Prostate gland (tissue), 2 donors: Measurements from ENCODE around the gene SYNM. TPM values are rescaled to one million over a fixed set of nuclear protein-coding genes. Genes with fewer than 3 reads are reported as not detected.
A peak's percentile ranks its signal among the peaks of the same experiment; 100 is the strongest.

Experiments
- DNase-seq: peaks from one replicate; pipeline ENCODE4 v3.0.0-alpha.2; 2019; ENCODE audit warnings: low spot score
- H3K27ac ChIP-seq, 2 donors: fragments of 200-600 bp; sonication (generic); 2 replicates each; pipeline ENCODE4 v1.5.1; 2017 to 2019
- H3K27me3 ChIP-seq: fragments of 200-600 bp; sonication (generic); replicated peaks from 2 replicates; pipeline ENCODE4 v1.5.1; 2019; ENCODE audit not compliant: insufficient read depth
- H3K36me3 ChIP-seq, 2 donors: fragments of 200-600 bp; sonication (generic); 1 replicate in 1 of 2; 2 replicates in 1 of 2; pipeline versions ENCODE4 v1.5.1 to v1.8.1; 2017 to 2019
- H3K4me1 ChIP-seq: fragments of 200-600 bp; sonication (generic); replicated peaks from 2 replicates; pipeline ENCODE4 v1.5.1; 2019
- H3K4me3 ChIP-seq, 2 donors: fragments of 200-600 bp; sonication (generic); 2 replicates each; pipeline ENCODE4 v1.5.1; 2017 to 2019
- H3K9me3 ChIP-seq: fragments of 200-600 bp; sonication (generic); 2 replicates; pipeline ENCODE4 v1.5.1; 2017
- CTCF ChIP-seq, 4 experiments: fragments of 200-600 bp in 2 of 4; fragments of 450-650 bp in 2 of 4; sonication (generic) in 2 of 4; IDR thresholded peaks; 1 replicate in 3 of 4; 2 replicates in 1 of 4; pipeline ENCODE4 v1.5.1; 2016 to 2019; ENCODE audit warnings: antibody characterized with exemption in 4 of 4, mild to moderate bottlenecking in 2 of 4, moderate library complexity in 2 of 4
- POLR2A ChIP-seq: fragments of 450-650 bp; IDR thresholded peaks from one replicate; pipeline ENCODE4 v1.6.1; 2016; ENCODE audit warnings: antibody characterized with exemption, mild to moderate bottlenecking
- POLR2AphosphoS5 ChIP-seq: sonication (generic); formaldehyde crosslinking; IDR thresholded peaks from one replicate; pipeline ENCODE4 v1.6.1; 2017; ENCODE audit warnings: antibody characterized with exemption
- WGBS: methylation state at CpG from one replicate; pipeline ENCODE4 v1.1.5; 2018; 5-methylcytosine and 5-hydroxymethylcytosine counted together
- intact Hi-C: fragments of 100-400 bp; cut with DNase I; formaldehyde crosslinking; loops from one replicate; pipeline ENCODE4 v1.14.2; 2022
- total RNA-seq, 2 donors: library from RNA; depleted of rRNA; stranded (reverse); fragments of >200 nt; gene quantifications; one replicate each; pipeline ENCODE4 v1.1.0, GENCODE V29; 2016

SYNM gene
- total RNA-seq, 2 donors from 2014 or later, result 181 to 185 TPM

DNA sequence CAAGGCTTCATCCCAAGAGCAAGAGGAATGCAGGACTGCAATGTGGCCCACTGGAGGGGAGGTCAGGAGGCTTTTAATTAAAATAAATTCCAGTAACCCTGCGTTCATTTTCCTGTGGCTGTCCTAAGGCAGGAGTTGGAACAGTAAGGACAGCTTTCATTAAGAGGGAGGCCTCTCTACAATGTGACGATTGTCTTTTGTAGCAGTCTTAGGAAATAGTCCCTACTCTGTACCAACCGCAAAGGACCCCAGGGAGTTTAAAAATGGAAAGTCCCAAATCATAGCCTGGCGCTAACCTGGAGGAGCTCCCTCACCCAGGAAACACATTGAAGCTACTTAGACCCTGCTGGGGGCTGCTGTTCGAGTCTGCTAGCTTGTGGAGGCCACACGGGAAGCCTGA, 62.8 kb downstream of the SYNM start:
- TF ChIP-seq POLR2A (no peak), CTCF (IDR thresholded peaks at IDR 0.05) (no peak), POLR2AphosphoS5 (no peak)
- no peak for DNase-seq
- Histone ChIP-seq H3K4me3 (no peak overlapping the region), H3K9me3 (no peaks in the 10 kb centered on the region), H3K27me3 (no peaks in the 10 kb centered on the region), H3K4me1 (no peaks in the 10 kb centered on the region), H3K36me3 (no peaks in the 10 kb centered on the region), H3K27ac (peak overlapping the region; percentile 62 to 81)
- WGBS, result 69% methylated on average over 6 of the region's 6 CpGs
- intact Hi-C loops, result no loop called here

DNA sequence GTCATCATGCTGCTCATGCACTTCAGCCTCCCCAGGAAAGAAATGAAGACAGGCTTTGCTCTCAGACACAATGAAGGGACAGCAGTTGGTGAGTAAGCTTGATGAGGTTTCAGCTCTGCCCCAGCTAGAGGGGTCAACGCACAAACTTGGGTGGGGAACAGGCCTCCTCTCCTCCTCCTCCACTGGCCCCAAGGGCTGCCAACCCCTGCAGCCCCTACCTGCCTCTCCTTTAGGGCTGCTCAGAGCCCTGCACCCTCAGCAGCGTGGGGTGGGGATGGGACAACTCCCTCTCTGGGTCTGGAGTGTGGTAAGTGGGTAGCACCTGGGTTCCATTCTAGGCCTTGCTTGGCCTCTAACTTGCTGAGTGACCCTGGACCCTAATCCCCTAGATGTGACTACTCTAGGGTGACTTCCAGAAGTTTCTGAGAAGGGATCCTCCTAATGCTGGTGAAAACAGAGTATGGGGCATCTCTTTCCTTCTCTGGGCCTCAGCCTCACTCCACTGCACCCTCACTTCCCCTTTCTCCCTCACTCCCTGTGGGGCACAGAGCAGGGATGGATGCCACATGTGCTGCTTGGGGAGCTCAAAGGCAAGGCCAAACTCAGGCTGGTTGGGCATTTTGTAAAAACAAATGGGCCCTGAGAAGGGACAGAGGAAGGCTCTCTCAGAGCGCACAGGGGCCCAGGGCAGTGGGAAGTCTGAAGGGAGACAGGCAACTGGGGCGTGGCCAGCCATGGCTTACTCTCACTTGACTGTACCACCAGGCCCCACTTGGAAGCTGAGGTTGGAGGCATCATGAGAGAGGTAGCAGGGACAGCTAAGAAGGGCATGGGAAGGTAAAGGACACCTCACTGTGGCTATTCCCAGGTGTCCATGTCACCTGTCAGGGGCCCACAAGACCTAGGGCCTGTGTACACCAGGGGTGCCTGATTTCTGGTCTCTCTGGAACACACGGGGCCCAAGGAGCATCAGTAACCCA, 64.0 kb downstream of the SYNM start:
- WGBS, result 94% methylated on average over 5 of the region's 5 CpGs
- intact Hi-C loops, result no loop called here
- Histone ChIP-seq H3K9me3 (no peaks in the 10 kb centered on the region), H3K4me1 (no peaks in the 10 kb centered on the region), H3K4me3 (no peak overlapping the region), H3K27me3 (no peaks in the 10 kb centered on the region), H3K36me3 (no peaks in the 10 kb centered on the region), H3K27ac (peak overlapping the region; percentile 62 to 81)
- DNase-seq, result no peak
- TF ChIP-seq POLR2A (no peak), CTCF (IDR thresholded peaks at IDR 0.05) (no peak), POLR2AphosphoS5 (no peak)

DNA sequence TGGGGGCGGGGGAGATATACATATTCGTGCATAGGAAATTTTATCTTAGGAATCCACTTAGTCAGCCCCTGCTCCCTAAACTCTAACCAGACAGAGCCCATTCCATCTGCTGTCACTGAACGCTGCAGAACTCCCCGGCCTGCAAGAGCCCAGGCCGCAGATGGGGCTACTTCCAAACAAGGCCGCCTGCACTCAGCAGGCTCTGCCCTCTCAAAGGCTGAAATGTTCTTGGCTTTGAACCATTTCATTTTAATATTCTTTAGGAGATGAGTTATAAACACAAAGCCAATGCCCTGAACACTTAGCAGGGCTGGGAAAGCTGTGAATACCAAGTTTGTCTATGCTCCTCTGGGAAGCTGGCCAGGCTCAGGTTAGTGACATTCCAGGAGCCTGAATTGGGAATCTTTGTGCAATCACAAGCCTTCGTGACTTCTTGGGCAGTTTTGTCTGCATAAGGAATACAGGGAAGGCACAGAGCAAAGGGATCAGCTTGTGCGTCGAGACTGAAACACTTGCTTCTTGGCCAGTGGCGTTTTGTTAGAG, 65.0 kb downstream of the SYNM start:
- intact Hi-C loops, result loop anchor here (2.0 to 5.0 kb wide), 3 partner anchors 41 to 63 kb away; partner anchors contain the start of gene SYNM
- Histone ChIP-seq H3K4me3 (no peak overlapping the region), H3K27ac (peak overlapping the region; percentile 76 to 81), H3K36me3 (no peaks in the 10 kb centered on the region), H3K27me3 (no peaks in the 10 kb centered on the region), H3K9me3 (no peaks in the 10 kb centered on the region), H3K4me1 (no peaks in the 10 kb centered on the region)
- DNase-seq, result peak; percentile 39
- TF ChIP-seq POLR2A (no peak), CTCF (IDR thresholded peaks at IDR 0.05) (no peak), POLR2AphosphoS5 (peak; percentile 66)
- WGBS, result 38% methylated on average over 10 of the region's 10 CpGs

DNA sequence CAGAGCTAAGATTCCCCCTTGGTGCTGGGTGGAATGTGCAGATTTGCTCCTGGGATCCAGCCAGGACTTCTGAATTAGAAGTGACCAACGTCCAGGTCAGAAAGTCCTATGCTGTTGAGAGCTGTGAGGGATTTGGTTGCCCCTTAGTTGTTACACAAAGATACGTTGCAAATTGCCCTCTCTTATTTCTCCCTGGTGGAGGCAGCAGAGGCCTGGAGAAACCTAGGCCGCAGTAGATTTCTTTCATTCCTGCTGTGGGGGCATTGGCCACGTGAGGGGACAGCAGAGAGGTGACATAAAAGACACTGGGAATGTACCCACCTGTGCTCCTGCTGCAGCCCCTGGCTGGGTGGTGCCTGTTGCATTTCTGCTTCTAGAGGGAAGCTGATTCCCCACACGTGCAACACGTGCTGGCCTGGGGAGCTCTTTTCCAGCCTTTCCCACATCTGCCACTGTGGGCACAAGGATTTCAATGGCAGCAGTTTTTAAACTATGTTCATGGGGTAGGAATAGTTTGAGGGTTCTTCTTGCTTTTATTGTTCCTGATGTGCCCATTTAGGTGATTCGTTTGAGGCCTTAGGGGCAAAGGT, 65.7 kb downstream of the SYNM start:
- 62% methylated on average over 7 of the region's 7 CpGs for WGBS
- no peaks in the 10 kb centered on the region for H3K9me3 ChIP-seq
- no peak for DNase-seq
- H3K27me3 ChIP-seq, result no peaks in the 10 kb centered on the region
- peak overlapping the region; percentile 76 to 81 for H3K27ac ChIP-seq
- no peak overlapping the region for H3K4me3 ChIP-seq
- peak in 2 of 4 experiments; percentile 21 to 27 for TF ChIP-seq CTCF (IDR thresholded peaks at IDR 0.05)
- TF ChIP-seq POLR2A, result no peak
- intact Hi-C loops, result loop anchor here (2.0 to 5.0 kb wide), 3 partner anchors 40 to 63 kb away; partner anchors contain the start of gene SYNM
- H3K36me3 ChIP-seq, result no peaks in the 10 kb centered on the region
- no peaks in the 10 kb centered on the region for H3K4me1 ChIP-seq
